ENCODE results near the gene CCBE1.

Gene CCBE1

DNA sequence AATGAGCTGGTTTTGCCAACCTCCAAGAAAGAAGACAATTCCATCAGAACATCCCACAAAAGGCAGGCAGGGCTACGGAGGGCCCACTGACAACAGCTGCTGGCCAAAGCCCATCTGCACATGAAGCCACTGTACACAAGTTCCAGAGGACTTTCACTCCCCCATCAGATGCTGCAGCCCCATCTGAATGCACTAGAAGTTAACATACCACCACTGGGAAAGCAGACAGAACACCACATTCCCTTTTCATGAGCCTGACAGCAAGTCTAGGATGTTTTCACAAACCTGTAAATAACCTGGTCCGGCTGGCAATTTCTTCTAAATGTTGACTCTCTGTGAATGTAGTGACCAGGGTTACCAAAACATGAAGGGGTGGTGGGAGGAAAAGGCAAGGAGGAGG is 41.5 kb downstream of the CCBE1 start:
- no peak overlapping the region for H3K9ac ChIP-seq (ENCODE audit: low read length)
- no peak overlapping the region for H3K4ac ChIP-seq (ENCODE audit: low read depth, low read length)
- H3K36me3 ChIP-seq (ENCODE audit: control insufficient read depth in 1 of 2, insufficient read depth in 2 of 2, low read length in 2 of 2): no peaks in the 10 kb centered on the region
- no peak overlapping the region for H3K23ac ChIP-seq (ENCODE audit: low read length)
- no peaks in the 10 kb centered on the region for H3K9me3 ChIP-seq (ENCODE audit: insufficient read depth, low read depth, low read length)
- no peak overlapping the region for H2AFZ ChIP-seq (ENCODE audit: insufficient read depth, low read length, poor library complexity)
- no peak overlapping the region for H4K91ac ChIP-seq (ENCODE audit: low read depth, low read length)
- H3K4me1 ChIP-seq (ENCODE audit: control insufficient read depth in 1 of 2, insufficient read depth in 2 of 2, low read length in 2 of 2): peaks cover 1 to 6% of the 10 kb centered on the region in 2 experiments
- no peak overlapping the region for H3K4me3 ChIP-seq (ENCODE audit: low read depth, low read length)
- no peak overlapping the region for H2BK5ac ChIP-seq (ENCODE audit: low read depth, low read length, poor library complexity)
- no peak for DNase-seq
- H2AK5ac ChIP-seq (ENCODE audit: low read length): no peak overlapping the region
- H3K4me2 ChIP-seq (ENCODE audit: low read length): no peak overlapping the region
- peaks cover 2% of the 10 kb centered on the region for H3K79me1 ChIP-seq (ENCODE audit: low read length)
- no CpG with 5 or more reads among the region's 2 CpGs for WGBS (ENCODE audit: extremely low coverage, insufficient coverage, insufficient read length)
- no peaks in the 10 kb centered on the region for H3K27me3 ChIP-seq (ENCODE audit: insufficient read depth, low read length)
- no peak overlapping the region for H4K8ac ChIP-seq (ENCODE audit: low read depth, low read length)
- no peak overlapping the region for H3K18ac ChIP-seq (ENCODE audit: low read length)
- no peak overlapping the region for H2BK12ac ChIP-seq (ENCODE audit: low read length)
- H2BK120ac ChIP-seq (ENCODE audit: insufficient read depth, low read length, poor library complexity): no peak overlapping the region
- H3K27ac ChIP-seq (ENCODE audit: low read depth, low read length): no peak overlapping the region
- H4K12ac ChIP-seq (ENCODE audit: low read depth, low read length): peak overlapping the region; percentile 25
- no peak overlapping the region for H3K14ac ChIP-seq (ENCODE audit: low read length)
- no peaks in the 10 kb centered on the region for H3K79me2 ChIP-seq (ENCODE audit: control insufficient read depth, insufficient read depth, low read length, poor library complexity)

DNA sequence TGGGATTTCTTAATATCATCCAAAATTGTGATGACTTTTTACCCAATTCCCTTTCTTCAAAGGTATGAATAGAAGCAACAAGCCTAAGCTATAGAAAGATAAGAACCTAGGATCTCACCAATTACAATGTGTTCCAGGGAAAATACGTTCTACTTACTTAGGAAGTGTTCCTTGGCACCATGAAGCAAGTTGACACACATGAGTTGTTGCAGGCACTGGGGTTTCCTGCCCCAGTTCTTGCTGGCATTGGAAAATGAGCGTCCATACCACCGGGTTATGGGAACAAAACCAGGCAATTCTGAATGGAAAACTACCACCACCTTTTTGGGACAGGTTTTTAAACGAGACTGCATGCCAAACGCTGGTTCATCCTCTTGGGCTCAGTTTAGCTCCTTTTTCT is 46.2 kb downstream of the CCBE1 start:
- no peaks in the 10 kb centered on the region for H3K79me2 ChIP-seq (ENCODE audit: control insufficient read depth, insufficient read depth, low read length, poor library complexity)
- no peaks in the 10 kb centered on the region for H3K79me1 ChIP-seq (ENCODE audit: low read length)
- H4K8ac ChIP-seq (ENCODE audit: low read depth, low read length): no peak overlapping the region
- H4K12ac ChIP-seq (ENCODE audit: low read depth, low read length): no peak overlapping the region
- H3K23ac ChIP-seq (ENCODE audit: low read length): no peak overlapping the region
- no peak overlapping the region for H2BK5ac ChIP-seq (ENCODE audit: low read depth, low read length, poor library complexity)
- H3K27ac ChIP-seq (ENCODE audit: low read depth, low read length): no peak overlapping the region
- no peak overlapping the region for H3K9ac ChIP-seq (ENCODE audit: low read length)
- no peak overlapping the region for H3K4me3 ChIP-seq (ENCODE audit: low read depth, low read length)
- no peak for DNase-seq
- H3K18ac ChIP-seq (ENCODE audit: low read length): no peak overlapping the region
- no peak overlapping the region for H3K14ac ChIP-seq (ENCODE audit: low read length)
- H2AFZ ChIP-seq (ENCODE audit: insufficient read depth, low read length, poor library complexity): no peak overlapping the region
- no peak overlapping the region for H3K4me2 ChIP-seq (ENCODE audit: low read length)
- H2AK5ac ChIP-seq (ENCODE audit: low read length): no peak overlapping the region
- H3K36me3 ChIP-seq (ENCODE audit: control insufficient read depth in 1 of 2, insufficient read depth in 2 of 2, low read length in 2 of 2): no peaks in the 10 kb centered on the region
- no peak overlapping the region for H4K91ac ChIP-seq (ENCODE audit: low read depth, low read length)
- no peak overlapping the region for H2BK12ac ChIP-seq (ENCODE audit: low read length)
- no peak overlapping the region for H2BK120ac ChIP-seq (ENCODE audit: insufficient read depth, low read length, poor library complexity)
- no peaks in the 10 kb centered on the region for H3K9me3 ChIP-seq (ENCODE audit: insufficient read depth, low read depth, low read length)
- peaks cover 7 to 12% of the 10 kb centered on the region in 2 experiments for H3K4me1 ChIP-seq (ENCODE audit: control insufficient read depth in 1 of 2, insufficient read depth in 2 of 2, low read length in 2 of 2)
- no peaks in the 10 kb centered on the region for H3K27me3 ChIP-seq (ENCODE audit: insufficient read depth, low read length)
- no CpG with 5 or more reads among the region's 5 CpGs for WGBS (ENCODE audit: extremely low coverage, insufficient coverage, insufficient read length)
- no peak overlapping the region for H3K4ac ChIP-seq (ENCODE audit: low read depth, low read length)

DNA sequence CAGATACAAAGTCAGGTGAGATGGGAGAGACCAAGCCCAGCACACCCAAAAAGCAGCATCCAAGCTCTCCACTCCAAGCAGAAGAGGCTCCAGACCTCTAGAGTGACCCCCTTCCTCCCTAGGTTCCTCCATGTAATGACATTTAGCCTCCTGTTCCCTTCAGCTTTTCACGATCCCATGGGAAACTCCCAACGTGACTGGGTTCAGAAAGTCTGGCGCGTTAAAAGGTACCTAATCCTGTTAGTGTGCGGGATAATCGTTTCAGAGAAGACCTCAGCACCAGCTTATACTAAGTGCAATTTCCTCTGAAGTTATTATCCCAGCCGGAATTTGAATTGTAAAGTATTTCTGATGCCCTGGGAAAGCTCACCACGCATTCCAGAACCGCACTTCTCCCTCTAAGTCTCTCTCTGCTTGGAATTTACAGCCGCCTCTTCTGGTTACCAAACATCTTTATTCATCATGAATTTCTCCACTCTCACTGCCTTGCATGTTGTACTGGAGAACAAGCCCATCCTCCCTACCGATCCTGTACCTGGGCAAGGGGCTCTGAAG is 46.9 kb downstream of the CCBE1 start:
- H3K18ac ChIP-seq (ENCODE audit: low read length): peak overlapping the region; percentile 39
- no peak overlapping the region for H3K14ac ChIP-seq (ENCODE audit: low read length)
- H3K9ac ChIP-seq (ENCODE audit: low read length): no peak overlapping the region
- H2BK5ac ChIP-seq (ENCODE audit: low read depth, low read length, poor library complexity): no peak overlapping the region
- no peak overlapping the region for H3K23ac ChIP-seq (ENCODE audit: low read length)
- no peaks in the 10 kb centered on the region for H3K36me3 ChIP-seq (ENCODE audit: control insufficient read depth in 1 of 2, insufficient read depth in 2 of 2, low read length in 2 of 2)
- no peak overlapping the region for H2BK12ac ChIP-seq (ENCODE audit: low read length)
- H3K4me2 ChIP-seq (ENCODE audit: low read length): no peak overlapping the region
- no peak overlapping the region for H3K4me3 ChIP-seq (ENCODE audit: low read depth, low read length)
- no peak overlapping the region for H2AFZ ChIP-seq (ENCODE audit: insufficient read depth, low read length, poor library complexity)
- H3K79me2 ChIP-seq (ENCODE audit: control insufficient read depth, insufficient read depth, low read length, poor library complexity): no peaks in the 10 kb centered on the region
- no peaks in the 10 kb centered on the region for H3K79me1 ChIP-seq (ENCODE audit: low read length)
- WGBS (ENCODE audit: extremely low coverage, insufficient coverage, insufficient read length): no CpG with 5 or more reads among the region's 11 CpGs
- no peak overlapping the region for H3K4ac ChIP-seq (ENCODE audit: low read depth, low read length)
- H3K4me1 ChIP-seq (ENCODE audit: control insufficient read depth in 1 of 2, insufficient read depth in 2 of 2, low read length in 2 of 2): peaks cover 7 to 8% of the 10 kb centered on the region in 2 experiments
- H3K27me3 ChIP-seq (ENCODE audit: insufficient read depth, low read length): no peaks in the 10 kb centered on the region
- H4K12ac ChIP-seq (ENCODE audit: low read depth, low read length): no peak overlapping the region
- H4K91ac ChIP-seq (ENCODE audit: low read depth, low read length): no peak overlapping the region
- no peaks in the 10 kb centered on the region for H3K9me3 ChIP-seq (ENCODE audit: insufficient read depth, low read depth, low read length)
- DNase-seq: no peak
- H4K8ac ChIP-seq (ENCODE audit: low read depth, low read length): no peak overlapping the region
- no peak overlapping the region for H2AK5ac ChIP-seq (ENCODE audit: low read length)
- no peak overlapping the region for H3K27ac ChIP-seq (ENCODE audit: low read depth, low read length)
- H2BK120ac ChIP-seq (ENCODE audit: insufficient read depth, low read length, poor library complexity): no peak overlapping the region

DNA sequence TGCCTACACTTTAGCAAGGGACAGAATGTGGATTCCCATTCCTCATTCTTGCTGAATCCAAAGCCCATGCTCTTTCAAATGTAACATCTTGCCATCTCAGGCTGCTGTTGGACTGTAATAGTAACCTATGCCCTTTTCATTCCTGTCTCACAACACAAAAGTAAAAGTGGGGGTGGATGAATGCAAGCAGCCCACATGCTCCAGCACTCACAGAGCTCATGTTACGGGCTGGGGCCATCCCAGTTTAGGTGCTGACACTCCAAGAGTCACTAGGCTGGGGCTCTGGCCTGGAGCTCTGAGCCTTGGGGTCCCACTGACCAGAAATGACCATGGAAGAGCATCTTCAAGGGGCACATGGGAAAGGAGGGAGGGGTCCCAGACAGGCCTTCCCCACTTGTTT is 47.6 kb downstream of the CCBE1 start:
- H4K12ac ChIP-seq (ENCODE audit: low read depth, low read length): no peak overlapping the region
- H4K8ac ChIP-seq (ENCODE audit: low read depth, low read length): no peak overlapping the region
- no peaks in the 10 kb centered on the region for H3K79me1 ChIP-seq (ENCODE audit: low read length)
- no peak overlapping the region for H3K18ac ChIP-seq (ENCODE audit: low read length)
- no peaks in the 10 kb centered on the region for H3K79me2 ChIP-seq (ENCODE audit: control insufficient read depth, insufficient read depth, low read length, poor library complexity)
- H2BK5ac ChIP-seq (ENCODE audit: low read depth, low read length, poor library complexity): no peak overlapping the region
- H3K14ac ChIP-seq (ENCODE audit: low read length): no peak overlapping the region
- H3K23ac ChIP-seq (ENCODE audit: low read length): no peak overlapping the region
- no peaks in the 10 kb centered on the region for H3K9me3 ChIP-seq (ENCODE audit: insufficient read depth, low read depth, low read length)
- H3K9ac ChIP-seq (ENCODE audit: low read length): no peak overlapping the region
- H3K4ac ChIP-seq (ENCODE audit: low read depth, low read length): no peak overlapping the region
- no peaks in the 10 kb centered on the region for H3K27me3 ChIP-seq (ENCODE audit: insufficient read depth, low read length)
- no peak overlapping the region for H2AFZ ChIP-seq (ENCODE audit: insufficient read depth, low read length, poor library complexity)
- no peak overlapping the region for H3K4me3 ChIP-seq (ENCODE audit: low read depth, low read length)
- no peak overlapping the region for H2BK12ac ChIP-seq (ENCODE audit: low read length)
- no peak overlapping the region for H3K4me2 ChIP-seq (ENCODE audit: low read length)
- H3K27ac ChIP-seq (ENCODE audit: low read depth, low read length): no peak overlapping the region
- no peaks in the 10 kb centered on the region for H3K36me3 ChIP-seq (ENCODE audit: control insufficient read depth in 1 of 2, insufficient read depth in 2 of 2, low read length in 2 of 2)
- H4K91ac ChIP-seq (ENCODE audit: low read depth, low read length): no peak overlapping the region
- DNase-seq: no peak
- no peak overlapping the region for H2AK5ac ChIP-seq (ENCODE audit: low read length)
- no peak overlapping the region for H2BK120ac ChIP-seq (ENCODE audit: insufficient read depth, low read length, poor library complexity)
- peaks cover 7 to 8% of the 10 kb centered on the region in 2 experiments for H3K4me1 ChIP-seq (ENCODE audit: control insufficient read depth in 1 of 2, insufficient read depth in 2 of 2, low read length in 2 of 2)
- WGBS (ENCODE audit: extremely low coverage, insufficient coverage, insufficient read length): no CpG with 5 or more reads among the region's 1 CpG
